PC-3 (cell line): ENCODE results near the gene C1orf198.

Experiments used
- EZH2phosphoT487 ChIP-seq: fragments of 300-600 bp; sonication (generic); IDR thresholded peaks from 2 replicates; pipeline ENCODE4 v1.6.1; 2018; ENCODE audit warnings: mild to moderate bottlenecking, antibody characterized with exemption, low read length, borderline replicate concordance
- TF ChIP-seq, protein P1 (sequence below): fragments of 300-600 bp; sonication (generic); conservative IDR thresholded peaks from 2 replicates; pipeline ENCODE4 v1.5.1; 2017; ENCODE audit warnings: antibody characterized with exemption, low read depth, mild to moderate bottlenecking, low read length

DNA sequence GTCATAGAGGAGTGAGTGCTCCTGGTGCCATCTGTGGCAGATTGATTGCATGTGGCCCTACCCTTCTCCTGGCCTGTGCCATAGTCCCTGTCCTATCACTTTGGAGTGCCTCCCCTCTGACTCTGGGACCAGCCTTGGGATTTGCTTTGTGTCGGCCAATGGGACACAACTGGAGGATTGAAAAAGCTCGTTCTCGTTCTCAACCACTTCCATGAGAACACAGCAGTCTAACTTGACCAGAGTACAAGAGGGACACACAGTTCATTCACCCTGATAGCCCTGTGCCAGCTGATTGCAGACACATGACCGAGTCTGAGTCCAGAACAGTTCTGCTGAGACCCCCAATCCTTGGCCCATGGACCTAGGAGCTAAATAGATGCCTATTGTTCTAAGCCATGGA, 47.8 kb downstream of the C1orf198 start:
- TF ChIP-seq, protein P1, sequence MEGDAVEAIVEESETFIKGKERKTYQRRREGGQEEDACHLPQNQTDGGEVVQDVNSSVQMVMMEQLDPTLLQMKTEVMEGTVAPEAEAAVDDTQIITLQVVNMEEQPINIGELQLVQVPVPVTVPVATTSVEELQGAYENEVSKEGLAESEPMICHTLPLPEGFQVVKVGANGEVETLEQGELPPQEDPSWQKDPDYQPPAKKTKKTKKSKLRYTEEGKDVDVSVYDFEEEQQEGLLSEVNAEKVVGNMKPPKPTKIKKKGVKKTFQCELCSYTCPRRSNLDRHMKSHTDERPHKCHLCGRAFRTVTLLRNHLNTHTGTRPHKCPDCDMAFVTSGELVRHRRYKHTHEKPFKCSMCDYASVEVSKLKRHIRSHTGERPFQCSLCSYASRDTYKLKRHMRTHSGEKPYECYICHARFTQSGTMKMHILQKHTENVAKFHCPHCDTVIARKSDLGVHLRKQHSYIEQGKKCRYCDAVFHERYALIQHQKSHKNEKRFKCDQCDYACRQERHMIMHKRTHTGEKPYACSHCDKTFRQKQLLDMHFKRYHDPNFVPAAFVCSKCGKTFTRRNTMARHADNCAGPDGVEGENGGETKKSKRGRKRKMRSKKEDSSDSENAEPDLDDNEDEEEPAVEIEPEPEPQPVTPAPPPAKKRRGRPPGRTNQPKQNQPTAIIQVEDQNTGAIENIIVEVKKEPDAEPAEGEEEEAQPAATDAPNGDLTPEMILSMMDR = no peak
- no peak for TF ChIP-seq EZH2phosphoT487
